Measurements from ENCODE around the gene ACSL5. TPM values are rescaled to one million over a fixed set of nuclear protein-coding genes. Genes with fewer than 3 reads are reported as not detected.

ACSL5 gene
- total RNA-seq, 1 donor from 2014 or later = 1.5 TPM

DNA sequence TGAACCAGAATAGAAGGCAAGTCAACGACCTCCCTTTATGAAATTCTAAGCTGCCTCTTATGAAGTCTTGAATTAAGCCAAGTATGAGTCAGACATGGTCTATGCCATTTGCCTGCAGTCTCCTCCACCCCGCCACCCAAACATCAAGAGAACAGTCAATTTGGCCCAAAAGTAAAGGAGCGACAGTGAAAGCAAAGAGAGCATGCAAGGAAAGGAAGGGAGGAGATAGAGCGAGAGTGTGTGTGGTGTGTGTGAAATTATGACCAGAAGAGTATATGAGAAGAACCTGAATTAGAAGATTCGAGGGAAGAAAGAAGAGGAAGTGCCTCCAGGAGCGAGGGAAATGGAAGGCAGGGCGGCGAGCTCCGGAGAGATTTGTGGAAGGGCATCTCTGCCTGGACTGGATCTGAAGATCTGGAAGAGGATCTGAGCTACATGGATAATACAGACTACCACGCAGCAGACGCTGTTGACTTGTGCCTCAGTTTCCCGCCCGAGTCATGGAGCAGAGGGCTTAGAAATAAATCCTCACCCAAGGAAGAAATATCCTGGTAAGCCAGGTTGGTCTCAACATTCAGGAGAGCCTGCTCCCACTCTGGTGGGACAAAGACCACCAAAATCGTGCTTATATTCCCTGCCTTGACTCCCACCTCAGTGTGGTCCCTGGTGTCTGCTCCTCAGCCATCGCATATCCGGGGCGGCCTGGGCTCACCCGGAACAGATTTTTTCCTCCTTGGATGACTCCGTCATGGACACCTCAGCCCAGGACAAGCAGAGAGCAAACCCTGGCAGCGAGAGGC is 72.3 kb downstream of the ACSL5 start:
- DNase-seq (ENCODE audit: low read depth) = no peak
- H3K4me3 ChIP-seq (ENCODE audit: low read depth, low read length) = peak overlapping the region; percentile 78
- TF ChIP-seq, protein P1, sequence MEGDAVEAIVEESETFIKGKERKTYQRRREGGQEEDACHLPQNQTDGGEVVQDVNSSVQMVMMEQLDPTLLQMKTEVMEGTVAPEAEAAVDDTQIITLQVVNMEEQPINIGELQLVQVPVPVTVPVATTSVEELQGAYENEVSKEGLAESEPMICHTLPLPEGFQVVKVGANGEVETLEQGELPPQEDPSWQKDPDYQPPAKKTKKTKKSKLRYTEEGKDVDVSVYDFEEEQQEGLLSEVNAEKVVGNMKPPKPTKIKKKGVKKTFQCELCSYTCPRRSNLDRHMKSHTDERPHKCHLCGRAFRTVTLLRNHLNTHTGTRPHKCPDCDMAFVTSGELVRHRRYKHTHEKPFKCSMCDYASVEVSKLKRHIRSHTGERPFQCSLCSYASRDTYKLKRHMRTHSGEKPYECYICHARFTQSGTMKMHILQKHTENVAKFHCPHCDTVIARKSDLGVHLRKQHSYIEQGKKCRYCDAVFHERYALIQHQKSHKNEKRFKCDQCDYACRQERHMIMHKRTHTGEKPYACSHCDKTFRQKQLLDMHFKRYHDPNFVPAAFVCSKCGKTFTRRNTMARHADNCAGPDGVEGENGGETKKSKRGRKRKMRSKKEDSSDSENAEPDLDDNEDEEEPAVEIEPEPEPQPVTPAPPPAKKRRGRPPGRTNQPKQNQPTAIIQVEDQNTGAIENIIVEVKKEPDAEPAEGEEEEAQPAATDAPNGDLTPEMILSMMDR (IDR thresholded peaks at IDR 0.05; ENCODE audit: insufficient read depth, low read length, poor library complexity, severe bottlenecking) = no peak

DNA sequence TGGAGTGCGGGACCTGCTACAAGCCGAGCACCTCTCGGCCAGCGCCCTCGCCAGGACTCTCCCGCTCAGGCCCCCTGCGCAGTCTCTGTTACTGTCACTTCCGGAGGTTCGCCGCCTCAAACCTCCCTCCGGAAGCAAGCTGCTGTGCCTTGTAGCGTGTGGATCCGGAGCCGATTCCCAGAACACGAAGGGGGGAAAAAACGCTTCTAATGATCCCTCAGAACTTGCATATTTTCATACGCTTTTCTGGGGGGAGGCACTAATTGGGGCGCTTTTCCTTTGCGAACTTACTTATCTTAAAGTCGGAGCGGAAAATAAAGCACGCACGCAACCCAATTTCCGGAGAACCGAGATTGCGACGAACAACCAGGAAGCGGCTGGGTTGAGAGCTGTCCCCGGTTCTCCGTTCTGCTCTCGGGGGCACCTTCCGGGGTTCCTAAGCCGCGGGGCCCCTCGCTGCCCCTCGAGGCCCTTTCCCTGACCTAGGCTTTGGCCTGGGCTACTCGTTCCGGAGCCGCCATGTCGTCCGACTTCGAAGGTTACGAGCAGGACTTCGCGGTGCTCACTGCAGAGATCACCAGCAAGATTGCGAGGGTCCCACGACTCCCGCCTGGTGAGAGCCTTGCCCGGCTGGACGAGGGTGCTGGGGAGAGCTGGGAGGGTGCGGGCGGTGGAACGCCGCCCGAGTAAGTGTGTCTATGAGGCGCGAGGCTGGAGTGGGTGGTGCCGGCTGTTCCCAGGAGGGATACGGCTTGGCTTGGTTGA is 73.1 kb downstream of the ACSL5 start, which contains the start of the genes VTI1A and ZDHHC6:
Gene VTI1A, plus strand, starts transcription at position 361 of the 765 bp plus-strand sequence. Its CDS starts 159 bp downstream, at position 520.
Gene ZDHHC6, minus strand, starts transcription at position 60 of the 765 bp plus-strand sequence. CDS start 1,478 bp downstream, outside the sequence.
- TF ChIP-seq, protein P1 (IDR thresholded peaks at IDR 0.05; ENCODE audit: insufficient read depth, low read length, poor library complexity, severe bottlenecking) = peak; percentile 31
- DNase-seq (ENCODE audit: low read depth) = peak; percentile 38
- Histone ChIP-seq H3K27me3 (ENCODE audit: control insufficient read depth, insufficient read depth, low read length) (no peaks in the 10 kb centered on the region), H3K4me3 (ENCODE audit: low read depth, low read length) (peak within 1 kb of the TSS; percentile 78), H3K36me3 (ENCODE audit: control insufficient read depth, insufficient read depth, low read length) (no peaks in the 10 kb centered on the region)

More for the DNA sequence above, 72.3 kb downstream of the ACSL5 start:
- Histone ChIP-seq H3K27me3 (ENCODE audit: control insufficient read depth, insufficient read depth, low read length) (no peaks in the 10 kb centered on the region), H3K36me3 (ENCODE audit: control insufficient read depth, insufficient read depth, low read length) (no peaks in the 10 kb centered on the region)

DNA sequence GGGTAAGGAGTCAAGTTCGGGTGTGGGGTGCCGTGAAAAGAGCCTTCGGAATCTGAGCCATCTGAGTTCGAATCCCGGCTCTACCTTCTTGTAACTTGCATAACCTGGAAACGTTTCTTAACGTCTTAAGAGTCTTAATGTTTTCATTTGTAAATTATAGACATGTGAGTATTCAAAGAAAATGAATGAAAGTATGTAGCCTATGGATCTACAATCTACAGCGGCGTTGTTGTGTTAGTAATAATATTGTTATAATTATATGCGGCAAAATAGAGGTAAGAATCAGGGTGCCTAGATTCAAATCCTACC is 73.7 kb downstream of the ACSL5 start:
- Histone ChIP-seq H3K4me3 (ENCODE audit: low read depth, low read length) (peak overlapping the region; percentile 78), H3K36me3 (ENCODE audit: control insufficient read depth, insufficient read depth, low read length) (no peaks in the 10 kb centered on the region), H3K27me3 (ENCODE audit: control insufficient read depth, insufficient read depth, low read length) (no peaks in the 10 kb centered on the region)
- TF ChIP-seq, protein P1 (IDR thresholded peaks at IDR 0.05; ENCODE audit: insufficient read depth, low read length, poor library complexity, severe bottlenecking) = no peak
- no peak for DNase-seq (ENCODE audit: low read depth)

DNA sequence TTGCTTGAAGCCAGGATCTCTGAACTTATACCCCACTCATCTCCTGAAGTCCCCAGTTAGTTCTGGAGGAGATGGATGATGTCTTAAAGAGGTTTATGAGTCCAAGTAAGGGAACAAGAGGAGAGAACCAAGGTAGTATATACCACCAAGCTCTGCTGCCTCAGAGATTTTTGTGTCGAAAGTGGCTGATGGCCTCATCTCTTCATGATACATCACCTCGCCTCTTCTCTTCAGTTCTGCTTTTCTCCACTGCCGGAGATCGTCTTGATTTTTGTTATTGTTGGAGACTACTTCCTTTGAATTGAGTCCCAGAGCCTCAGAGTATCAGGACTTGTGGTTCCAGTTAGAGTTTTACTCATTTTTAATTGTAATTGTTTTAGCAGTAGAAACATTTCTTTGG is 75.0 kb downstream of the ACSL5 start:
- DNase-seq (ENCODE audit: low read depth) = no peak
- TF ChIP-seq, protein P1 (IDR thresholded peaks at IDR 0.05; ENCODE audit: insufficient read depth, low read length, poor library complexity, severe bottlenecking) = no peak
- no peaks in the 10 kb centered on the region for H3K36me3 ChIP-seq (ENCODE audit: control insufficient read depth, insufficient read depth, low read length)
- no peaks in the 10 kb centered on the region for H3K27me3 ChIP-seq (ENCODE audit: control insufficient read depth, insufficient read depth, low read length)
- H3K4me3 ChIP-seq (ENCODE audit: low read depth, low read length) = no peak overlapping the region

DNA sequence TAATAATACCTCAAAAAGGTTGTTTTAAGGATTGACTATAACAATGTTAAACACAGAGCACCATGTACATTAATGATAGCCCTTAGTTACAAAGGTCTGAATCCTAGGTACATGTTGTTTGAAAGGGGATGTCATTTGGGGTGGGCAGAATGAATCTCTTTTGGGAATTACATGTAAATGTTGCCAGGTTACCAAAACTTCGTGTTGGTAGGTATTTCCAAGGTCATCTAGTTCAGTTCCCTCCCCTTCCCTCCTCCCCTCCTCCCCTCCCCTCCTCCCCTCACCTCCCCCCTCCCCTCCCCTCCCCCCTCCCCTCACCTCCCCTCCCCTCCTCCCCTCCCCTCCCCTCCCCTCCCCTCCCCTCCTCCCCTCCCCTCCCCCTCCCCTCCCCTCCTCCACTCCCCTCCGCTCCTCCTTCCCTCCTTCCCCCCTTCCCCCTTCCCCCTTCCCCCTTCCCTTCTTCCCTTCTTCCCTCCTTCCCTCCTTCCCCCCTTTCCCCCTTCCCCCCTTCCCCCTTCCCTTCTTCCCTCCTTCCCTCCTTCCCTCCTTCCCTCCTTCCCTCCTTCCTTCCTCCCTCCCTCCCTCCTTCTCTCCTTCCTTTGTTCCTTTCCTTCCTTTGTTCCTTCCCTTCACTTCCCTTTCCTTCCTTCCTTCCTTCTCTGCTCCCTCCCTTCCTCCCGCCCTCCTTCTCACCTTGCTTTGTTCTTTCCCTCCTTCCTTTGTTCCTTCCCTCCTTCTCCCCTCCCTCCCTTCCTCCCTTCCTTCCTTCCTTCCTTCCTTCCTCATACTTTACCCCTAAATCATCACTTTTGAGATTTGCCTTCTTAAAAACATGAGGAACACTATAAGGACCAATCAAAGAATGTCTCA is 81.2 kb downstream of the ACSL5 start:
- H3K36me3 ChIP-seq (ENCODE audit: control insufficient read depth, insufficient read depth, low read length) = no peaks in the 10 kb centered on the region
- TF ChIP-seq, protein P1 (IDR thresholded peaks at IDR 0.05; ENCODE audit: insufficient read depth, low read length, poor library complexity, severe bottlenecking) = no peak

More for the DNA sequence above, 81.2 kb downstream of the ACSL5 start:
- Histone ChIP-seq H3K27me3 (ENCODE audit: control insufficient read depth, insufficient read depth, low read length) (no peaks in the 10 kb centered on the region), H3K4me3 (ENCODE audit: low read depth, low read length) (no peak overlapping the region)
- DNase-seq (ENCODE audit: low read depth) = no peak
